H1 (cell line): ENCODE measurements around the gene GRID1. TPM values are rescaled to one million over a fixed set of nuclear protein-coding genes. Genes with fewer than 3 reads are reported as not detected.
A peak's percentile ranks its signal among the peaks of the same experiment; 100 is the strongest.

Experiments
- CTCF ChIA-PET: fragments of 300-600 bp; sonication (Branson Sonifier 250); formaldehyde crosslinking; loops from one replicate; lab custom pipeline; 2021; ENCODE audit not compliant: partially characterized antibody; lab: Charles Lee
- POLR2A ChIA-PET: fragments of 300-600 bp; sonication (Branson Sonifier 250); formaldehyde crosslinking; loops from one replicate; lab custom pipeline; 2021; ENCODE audit warnings: inconsistent platforms; ENCODE audit not compliant: partially characterized antibody; lab: Charles Lee
- DNase-seq, 2 experiments: peaks; one replicate each; pipeline versions ENCODE4 v3.0.0 to v3.0.0-alpha.2; 2010 to 2022; ENCODE audit warnings: low spot score in 2 of 2, low read depth in 1 of 2, mixed read lengths in 1 of 2
- FAIRE-seq: peaks from 2 replicates; lab custom pipeline; 2011; peaks lifted over from hg19 to GRCh38; lab: Jason Lieb, UNC
- H2AFZ ChIP-seq: 2 replicates; pipeline ENCODE4 v1.8.1; 2012; ENCODE audit warnings: low read length, inconsistent platforms
- H2AK5ac ChIP-seq: 2 replicates; pipeline ENCODE4 v1.6.1; 2013; ENCODE audit warnings: low read depth, low read length
- H2BK120ac ChIP-seq: replicated peaks from 2 replicates; pipeline ENCODE3; 2013; ENCODE audit warnings: low read depth, low read length, inconsistent platforms
- H2BK12ac ChIP-seq: 2 replicates; pipeline ENCODE4 v1.6.1; 2013; ENCODE audit warnings: low read depth, low read length
- H2BK15ac ChIP-seq: 2 replicates; pipeline ENCODE4 v1.6.1; 2013; ENCODE audit warnings: low read length
- H2BK20ac ChIP-seq: 2 replicates; pipeline ENCODE4 v1.6.1; 2013; ENCODE audit warnings: low read length
- H2BK5ac ChIP-seq: 2 replicates; pipeline ENCODE4 v1.6.1; 2013; ENCODE audit warnings: low read depth, low read length
- H3K14ac ChIP-seq: 2 replicates; pipeline ENCODE4 v1.6.1; 2013; ENCODE audit warnings: inconsistent platforms; ENCODE audit not compliant: insufficient read length
- H3K18ac ChIP-seq: 2 replicates; pipeline ENCODE4 v1.6.1; 2013; ENCODE audit warnings: low read length; ENCODE audit errors: extremely low read depth
- H3K23ac ChIP-seq: 2 replicates; pipeline ENCODE4 v1.6.1; 2013; ENCODE audit warnings: inconsistent platforms; ENCODE audit not compliant: insufficient read length
- H3K23me2 ChIP-seq: 2 replicates; pipeline ENCODE4 v1.6.1; 2013; ENCODE audit warnings: low read depth, low read length
- H3K27ac ChIP-seq: 2 replicates; pipeline ENCODE4 v1.6.1; 2011; ENCODE audit warnings: low read depth, low read length, inconsistent platforms
- H3K27me3 ChIP-seq, 4 experiments: replicated peaks in 1 of 4; 1 replicate in 1 of 4; 2 replicates in 3 of 4; pipeline versions ENCODE4 v1.6.1 to v1.8.1; 2011 to 2013; ENCODE audit warnings: low read length in 3 of 4, mild to moderate bottlenecking in 3 of 4, inconsistent platforms in 2 of 4, mixed read lengths in 2 of 4, moderate library complexity in 1 of 4; ENCODE audit not compliant: control insufficient read depth in 3 of 4, insufficient read depth in 3 of 4; ENCODE audit errors: extremely low read depth in 1 of 4
- H3K36me3 ChIP-seq, 4 experiments: 2 replicates each; pipeline versions ENCODE4 v1.6.1 to v1.8.1; 2011 to 2013; ENCODE audit warnings: mild to moderate bottlenecking in 4 of 4, low read length in 3 of 4, moderate library complexity in 2 of 4, control low read depth in 1 of 4, inconsistent platforms in 1 of 4; ENCODE audit not compliant: insufficient read depth in 4 of 4, control insufficient read depth in 2 of 4
- H3K4ac ChIP-seq: replicated peaks from 2 replicates; pipeline ENCODE3; 2013; ENCODE audit warnings: low read length, low read depth, mixed read lengths, inconsistent platforms; ENCODE audit not compliant: insufficient read length
- H3K4me1 ChIP-seq, 4 experiments: replicated peaks in 1 of 4; 1 replicate in 1 of 4; 2 replicates in 3 of 4; pipeline versions ENCODE4 v1.6.1 to v1.8.1; 2011 to 2013; ENCODE audit warnings: low read length in 3 of 4, inconsistent platforms in 2 of 4, mixed read lengths in 1 of 4; ENCODE audit not compliant: insufficient read depth in 4 of 4, control insufficient read depth in 3 of 4
- H3K4me2 ChIP-seq, 2 experiments: 2 replicates each; pipeline versions ENCODE4 v1.6.1 to v1.8.1; 2011 to 2013; ENCODE audit warnings: low read depth in 2 of 2, low read length in 2 of 2, control low read depth in 1 of 2, inconsistent platforms in 1 of 2, mild to moderate bottlenecking in 1 of 2; ENCODE audit not compliant: insufficient read depth in 1 of 2
- H3K4me3 ChIP-seq, 4 experiments: fragments of 200-600, 300-600 bp in 1 of 4; sonication (generic), shearing (Covaris generic), sonication (Bioruptor Twin) in 1 of 4; 2 replicates each; pipeline versions ENCODE4 v1.5.1 to v1.8.1; 2011 to 2016; ENCODE audit warnings: low read length in 4 of 4, low read depth in 3 of 4, control low read depth in 2 of 4, inconsistent platforms in 2 of 4, mild to moderate bottlenecking in 2 of 4, mixed read lengths in 1 of 4, moderate library complexity in 1 of 4; ENCODE audit not compliant: insufficient read depth in 2 of 4; ENCODE audit errors: extremely low read depth in 1 of 4
- H3K56ac ChIP-seq: replicated peaks from 2 replicates; pipeline ENCODE3; 2013; ENCODE audit warnings: low read depth, mild to moderate bottlenecking, mixed read lengths, low read length, inconsistent platforms; ENCODE audit not compliant: insufficient read length
- H3K79me1 ChIP-seq: 2 replicates; pipeline ENCODE4 v1.6.1; 2013; ENCODE audit warnings: low read depth, low read length, control low read depth
- H3K79me2 ChIP-seq, 2 experiments: 2 replicates each; pipeline versions ENCODE4 v1.6.1 to v1.8.1; 2012 to 2013; ENCODE audit warnings: low read length in 2 of 2, mild to moderate bottlenecking in 2 of 2, inconsistent platforms in 1 of 2; ENCODE audit not compliant: insufficient read depth in 2 of 2, control insufficient read depth in 1 of 2
- H3K9ac ChIP-seq, 4 experiments: replicated peaks in 1 of 4; 1 replicate in 1 of 4; 2 replicates in 3 of 4; pipeline versions ENCODE4 v1.6.1 to v1.8.1; 2011 to 2013; ENCODE audit warnings: low read depth in 3 of 4, low read length in 3 of 4, control low read depth in 2 of 4, mild to moderate bottlenecking in 2 of 4, moderate library complexity in 2 of 4, inconsistent platforms in 1 of 4; ENCODE audit errors: extremely low read depth in 1 of 4
- H3K9me3 ChIP-seq, 2 experiments: 2 replicates each; pipeline versions ENCODE4 v1.6.1 to v1.8.1; 2012 to 2013; ENCODE audit warnings: mild to moderate bottlenecking in 2 of 2, moderate library complexity in 2 of 2, control low read depth in 1 of 2, inconsistent platforms in 1 of 2, low read depth in 1 of 2, low read length in 1 of 2, mixed read lengths in 1 of 2; ENCODE audit not compliant: insufficient read depth in 2 of 2
- H4K20me1 ChIP-seq, 2 experiments: replicated peaks in 1 of 2; 2 replicates each; pipeline versions ENCODE3 to v1.8.1; 2011 to 2013; ENCODE audit warnings: inconsistent platforms in 2 of 2, low read length in 2 of 2, mild to moderate bottlenecking in 1 of 2; ENCODE audit not compliant: insufficient read depth in 2 of 2, control insufficient read depth in 1 of 2
- H4K5ac ChIP-seq: 2 replicates; pipeline ENCODE4 v1.6.1; 2013; ENCODE audit warnings: low read length, low read depth, mixed read lengths, inconsistent platforms; ENCODE audit not compliant: insufficient read length
- H4K8ac ChIP-seq: 2 replicates; pipeline ENCODE4 v1.8.0; 2013; ENCODE audit warnings: mild to moderate bottlenecking, moderate library complexity, low read length, inconsistent platforms; ENCODE audit not compliant: insufficient read depth; ENCODE audit errors: extremely low read depth
- H4K91ac ChIP-seq: replicated peaks from 2 replicates; pipeline ENCODE3; 2013; ENCODE audit warnings: low read length, mixed read lengths, inconsistent platforms; ENCODE audit not compliant: insufficient read length
- BACH1 ChIP-seq: IDR thresholded peaks from 2 replicates; pipeline ENCODE4 v1.6.1; 2012; ENCODE audit warnings: low read length, improper control_type of control experiment
- CEBPB ChIP-seq: IDR thresholded peaks from 2 replicates; pipeline ENCODE4 v1.6.1; 2012; ENCODE audit warnings: low read depth, low read length
- CHD2 ChIP-seq: IDR thresholded peaks from 2 replicates; pipeline ENCODE4 v1.6.1; 2012; ENCODE audit warnings: low read length, improper control_type of control experiment
- HDAC6 ChIP-seq: IDR thresholded peaks from one replicate; pipeline ENCODE4 v1.7.1; 2012; ENCODE audit warnings: low read depth, mild to moderate bottlenecking, inconsistent platforms, low read length, moderate library complexity
- POLR2A ChIP-seq, 2 experiments: IDR thresholded peaks; 1 replicate in 1 of 2; 2 replicates in 1 of 2; pipeline ENCODE4 v1.6.1; 2011; ENCODE audit warnings: low read depth in 2 of 2, low read length in 2 of 2, mild to moderate bottlenecking in 2 of 2; ENCODE audit errors: control extremely low read depth in 1 of 2
- RFX5 ChIP-seq: IDR thresholded peaks from 2 replicates; pipeline ENCODE4 v1.6.1; 2011; ENCODE audit warnings: low read depth, low read length, improper control_type of control experiment, borderline replicate concordance
- SP2 ChIP-seq: IDR thresholded peaks from 2 replicates; pipeline ENCODE4 v1.6.1; 2012; ENCODE audit warnings: mild to moderate bottlenecking, low read length, inconsistent platforms
- SUZ12 ChIP-seq: fragments of 200-600 bp; sonication (generic); IDR thresholded peaks from 2 replicates; pipeline ENCODE4 v1.6.1; 2012; ENCODE audit warnings: mild to moderate bottlenecking, inconsistent platforms, low read length, moderate library complexity, mixed read lengths
- TAF7 ChIP-seq: optimal IDR thresholded peaks from 2 replicates; pipeline ENCODE3; 2011; ENCODE audit warnings: low read depth, mild to moderate bottlenecking, inconsistent platforms, low read length, moderate library complexity, borderline replicate concordance
- WGBS, 2 experiments: shearing (Covaris generic) in 1 of 2; methylation state at CpG; one replicate each; pipeline versions ENCODE4 v1.1.6 to v1.1.7; 2013 to 2015; ENCODE audit warnings: low lambda C conversion rate in 2 of 2, mixed read lengths in 2 of 2, inconsistent platforms in 1 of 2, low coverage in 1 of 2, missing lambda C conversion rate in 1 of 2; ENCODE audit not compliant: insufficient replicate concordance in 2 of 2, insufficient coverage in 1 of 2, insufficient read length in 1 of 2; ENCODE audit errors: extremely low coverage in 1 of 2, missing lambda C conversion rate in 1 of 2; 5-methylcytosine and 5-hydroxymethylcytosine counted together
- polyA plus RNA-seq, 7 experiments: library from polyadenylated mRNA; depleted of rRNA in 3 of 7; stranded (reverse) in 5 of 7; unstranded in 2 of 7; fragments of >200 nt in 5 of 7; fragments of 200-250 nt in 2 of 7; gene quantifications; 1 replicate in 5 of 7; 2 replicates in 1 of 7; 4 replicates in 1 of 7; pipeline versions ENCODE4 v1.2.1 to v1.2.3, GENCODE V29; 2011 to 2013; ENCODE audit warnings: missing spikeins in 2 of 7, mixed read lengths in 2 of 7
- total RNA-seq: library from RNA; stranded (reverse); fragmentation: NEBNext Ultra II Directional; extraction: Animal tissue kit (Norgen Biotek cat#: 25700); gene quantifications from 2 replicates; pipeline ENCODE4 v1.2.1, GENCODE V29; 2021
- TF ChIP-seq, protein P1 (sequence below): IDR thresholded peaks from 2 replicates; pipeline ENCODE4 v1.6.1; 2012; ENCODE audit warnings: inconsistent platforms

The GRID1 gene
- total and polyA plus RNA-seq, 2 of the 8 experiments (the other 6 are each of a cell fraction or from before 2014, with no cell fraction given) = 0.22 to 0.30 TPM

DNA sequence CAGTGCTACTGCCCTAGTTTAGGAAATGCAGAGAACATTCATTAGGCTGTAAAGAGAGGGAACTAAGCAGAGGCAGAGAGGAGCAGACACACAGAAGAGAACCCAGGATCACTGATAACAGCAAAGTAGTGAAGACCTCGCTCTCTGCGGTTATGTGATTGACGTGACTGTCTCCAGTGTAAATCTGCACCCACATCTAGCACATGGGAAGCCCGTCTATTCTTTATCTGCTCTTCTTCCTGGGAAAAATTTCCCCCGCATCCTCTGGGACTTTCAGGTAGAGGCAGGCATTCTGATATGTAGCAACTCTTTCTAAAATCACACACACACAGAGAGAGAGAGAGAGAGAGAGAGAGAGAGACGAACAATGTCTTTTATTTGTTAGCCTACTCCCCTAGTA lies 699.6 kb downstream of the GRID1 start:
- TF ChIP-seq POLR2A (IDR thresholded peaks at IDR 0.05; ENCODE audit: control extremely low read depth in 1 of 2, low read depth in 2 of 2, low read length in 2 of 2) = no peak
- no peak for TF ChIP-seq SP2
- TF ChIP-seq TAF7 = no peak
- TF ChIP-seq CEBPB = no peak
- TF ChIP-seq CHD2 = no peak
- TF ChIP-seq, protein P1, sequence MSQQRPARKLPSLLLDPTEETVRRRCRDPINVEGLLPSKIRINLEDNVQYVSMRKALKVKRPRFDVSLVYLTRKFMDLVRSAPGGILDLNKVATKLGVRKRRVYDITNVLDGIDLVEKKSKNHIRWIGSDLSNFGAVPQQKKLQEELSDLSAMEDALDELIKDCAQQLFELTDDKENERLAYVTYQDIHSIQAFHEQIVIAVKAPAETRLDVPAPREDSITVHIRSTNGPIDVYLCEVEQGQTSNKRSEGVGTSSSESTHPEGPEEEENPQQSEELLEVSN = no peak
- no peak for TF ChIP-seq RFX5
- TF ChIP-seq SUZ12 = no peak
- TF ChIP-seq HDAC6 = no peak
- no peak for TF ChIP-seq BACH1
- WGBS, 2 experiments = 91% methylated on average over 6 of the region's 6 CpGs; no CpG with 5 or more reads in 1 of the 2 experiments
- Histone ChIP-seq H2BK120ac (no peak overlapping the region), H2AK5ac (no peak overlapping the region), H3K9ac (no peak overlapping the region), H4K5ac (no peak overlapping the region), H2BK15ac (no peak overlapping the region), H3K23me2 (no peaks in the 10 kb centered on the region), H3K79me1 (no peaks in the 10 kb centered on the region), H3K4me2 (0 out of 4 replicates have a peak overlapping the region, but pooled peaks of 1 of the 2 experiments have one; percentile 17), H4K20me1 (no peaks in the 10 kb centered on the region), H3K27me3 (no peaks in the 10 kb centered on the region; a peak in 1 of 7 replicates), H3K23ac (no peak overlapping the region), H2BK20ac (no peak overlapping the region), H3K79me2 (no peaks in the 10 kb centered on the region), H2BK12ac (no peak overlapping the region), H3K9me3 (peaks cover 0 to 2% of the 10 kb centered on the region in 2 experiments; a peak in 2 of 4 replicates), H3K18ac (no peak overlapping the region), H3K14ac (no peak overlapping the region), H4K8ac (no peak overlapping the region), H2AFZ (no peak overlapping the region), H4K91ac (no peak overlapping the region), H3K4ac (no peak overlapping the region), H3K4me1 (peaks cover 6 to 12% (median 9%) of the 10 kb centered on the region in 4 experiments; a peak in 6 of 7 replicates), H2BK5ac (no peak overlapping the region), H3K36me3 (no peaks in the 10 kb centered on the region; a peak in 1 of 8 replicates), H3K56ac (no peak overlapping the region), H3K4me3 (no peak overlapping the region), H3K27ac (no peak overlapping the region)
- POLR2A ChIA-PET = no interaction called here
- no peak for DNase-seq
- CTCF ChIA-PET = no interaction called here
- no peak for FAIRE-seq
